Ishikawa (cell line): ENCODE results near the gene ACVR1.

Source experiments
- CEBPB ChIP-seq: IDR thresholded peaks from 2 replicates; pipeline ENCODE4 v1.6.1; 2012
- CREB1 ChIP-seq: IDR thresholded peaks from 2 replicates; pipeline ENCODE4 v1.6.1; 2012; ENCODE audit warnings: low read depth
- EGR1 ChIP-seq: IDR thresholded peaks from 2 replicates; pipeline ENCODE4 v1.6.1; 2012
- EP300 ChIP-seq: IDR thresholded peaks from 2 replicates; pipeline ENCODE4 v1.6.1; 2012; ENCODE audit warnings: borderline replicate concordance
- FOXM1 ChIP-seq: IDR thresholded peaks from 2 replicates; pipeline ENCODE4 v1.6.1; 2012; ENCODE audit warnings: low read depth, borderline replicate concordance
- NFIC ChIP-seq: IDR thresholded peaks from 2 replicates; pipeline ENCODE4 v1.6.1; 2012
- RAD21 ChIP-seq: IDR thresholded peaks from 2 replicates; pipeline ENCODE4 v1.6.1; 2012; ENCODE audit warnings: low read depth
- TAF1 ChIP-seq: IDR thresholded peaks from 2 replicates; pipeline ENCODE4 v1.6.1; 2012; ENCODE audit warnings: low read depth, mild to moderate bottlenecking
- TCF12 ChIP-seq: IDR thresholded peaks from 2 replicates; pipeline ENCODE4 v1.6.1; 2012; ENCODE audit warnings: low read depth
- TEAD4 ChIP-seq: IDR thresholded peaks from 2 replicates; pipeline ENCODE4 v1.6.1; 2012
- YY1 ChIP-seq: IDR thresholded peaks from 2 replicates; pipeline ENCODE4 v1.6.1; 2012; ENCODE audit warnings: low read depth
- ZBTB7A ChIP-seq: IDR thresholded peaks from 2 replicates; pipeline ENCODE4 v1.6.1; 2012; ENCODE audit warnings: low read depth
- TF ChIP-seq, protein P1 (sequence below): IDR thresholded peaks from 2 replicates; pipeline ENCODE4 v1.6.1; 2012
- TF ChIP-seq, protein P2 (sequence below): IDR thresholded peaks from 2 replicates; pipeline ENCODE4 v1.6.1; 2012
- TF ChIP-seq, protein P3 (sequence below): IDR thresholded peaks from 2 replicates; pipeline ENCODE4 v1.6.1; 2012; ENCODE audit warnings: low read depth, mild to moderate bottlenecking

ACVR1 gene

GRCh38 chr2:157891643-157892041 is 15.5 kb upstream of the ACVR1 start:
- no peak for TF ChIP-seq YY1
- TF ChIP-seq EP300: no peak
- no peak for TF ChIP-seq TCF12
- TF ChIP-seq, protein P1, sequence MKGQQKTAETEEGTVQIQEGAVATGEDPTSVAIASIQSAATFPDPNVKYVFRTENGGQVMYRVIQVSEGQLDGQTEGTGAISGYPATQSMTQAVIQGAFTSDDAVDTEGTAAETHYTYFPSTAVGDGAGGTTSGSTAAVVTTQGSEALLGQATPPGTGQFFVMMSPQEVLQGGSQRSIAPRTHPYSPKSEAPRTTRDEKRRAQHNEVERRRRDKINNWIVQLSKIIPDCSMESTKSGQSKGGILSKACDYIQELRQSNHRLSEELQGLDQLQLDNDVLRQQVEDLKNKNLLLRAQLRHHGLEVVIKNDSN: no peak
- TF ChIP-seq RAD21: no peak
- no peak for TF ChIP-seq CEBPB

DNA sequence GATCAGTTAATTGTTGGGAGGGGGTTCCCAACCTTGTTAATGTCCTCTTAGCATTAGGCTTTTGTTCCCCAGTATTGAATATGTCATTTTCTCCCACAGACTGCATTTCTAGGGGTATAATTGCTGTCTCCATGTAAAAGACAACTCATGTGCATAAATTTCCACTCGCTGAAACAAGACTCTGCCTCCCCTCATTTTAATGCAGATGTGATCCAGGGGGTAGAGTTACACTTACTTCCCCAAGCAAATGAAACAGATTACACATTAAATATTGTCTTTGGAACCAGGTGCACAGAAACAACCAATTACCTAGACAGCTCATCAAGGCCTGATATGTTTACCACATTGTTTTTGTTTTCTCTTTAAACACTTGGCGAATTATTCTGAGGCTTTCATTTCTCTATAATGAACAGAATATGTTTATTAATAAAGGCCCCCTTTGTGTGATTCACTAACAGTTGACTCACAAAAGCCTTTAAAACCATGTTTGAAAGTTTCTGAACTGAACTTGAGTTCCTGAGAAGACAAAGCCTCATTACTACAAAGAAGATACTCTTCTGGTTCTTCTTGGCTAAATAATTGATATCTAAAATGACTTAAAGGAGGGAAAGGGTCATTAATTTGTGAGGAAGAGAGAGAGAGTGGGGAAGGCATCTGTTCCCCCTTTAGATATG is 15.0 kb upstream of the ACVR1 start:
- TF ChIP-seq, protein P2, sequence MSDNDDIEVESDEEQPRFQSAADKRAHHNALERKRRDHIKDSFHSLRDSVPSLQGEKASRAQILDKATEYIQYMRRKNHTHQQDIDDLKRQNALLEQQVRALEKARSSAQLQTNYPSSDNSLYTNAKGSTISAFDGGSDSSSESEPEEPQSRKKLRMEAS: no peak
- TF ChIP-seq TEAD4 (no peak), EP300 (no peak), CEBPB (no peak), FOXM1 (no peak), TAF1 (no peak), YY1 (no peak), CREB1 (no peak), NFIC (no peak), TCF12 (no peak), ZBTB7A (no peak), EGR1 (no peak), RAD21 (no peak)
- TF ChIP-seq, protein P1: no peak
- TF ChIP-seq, protein P3, sequence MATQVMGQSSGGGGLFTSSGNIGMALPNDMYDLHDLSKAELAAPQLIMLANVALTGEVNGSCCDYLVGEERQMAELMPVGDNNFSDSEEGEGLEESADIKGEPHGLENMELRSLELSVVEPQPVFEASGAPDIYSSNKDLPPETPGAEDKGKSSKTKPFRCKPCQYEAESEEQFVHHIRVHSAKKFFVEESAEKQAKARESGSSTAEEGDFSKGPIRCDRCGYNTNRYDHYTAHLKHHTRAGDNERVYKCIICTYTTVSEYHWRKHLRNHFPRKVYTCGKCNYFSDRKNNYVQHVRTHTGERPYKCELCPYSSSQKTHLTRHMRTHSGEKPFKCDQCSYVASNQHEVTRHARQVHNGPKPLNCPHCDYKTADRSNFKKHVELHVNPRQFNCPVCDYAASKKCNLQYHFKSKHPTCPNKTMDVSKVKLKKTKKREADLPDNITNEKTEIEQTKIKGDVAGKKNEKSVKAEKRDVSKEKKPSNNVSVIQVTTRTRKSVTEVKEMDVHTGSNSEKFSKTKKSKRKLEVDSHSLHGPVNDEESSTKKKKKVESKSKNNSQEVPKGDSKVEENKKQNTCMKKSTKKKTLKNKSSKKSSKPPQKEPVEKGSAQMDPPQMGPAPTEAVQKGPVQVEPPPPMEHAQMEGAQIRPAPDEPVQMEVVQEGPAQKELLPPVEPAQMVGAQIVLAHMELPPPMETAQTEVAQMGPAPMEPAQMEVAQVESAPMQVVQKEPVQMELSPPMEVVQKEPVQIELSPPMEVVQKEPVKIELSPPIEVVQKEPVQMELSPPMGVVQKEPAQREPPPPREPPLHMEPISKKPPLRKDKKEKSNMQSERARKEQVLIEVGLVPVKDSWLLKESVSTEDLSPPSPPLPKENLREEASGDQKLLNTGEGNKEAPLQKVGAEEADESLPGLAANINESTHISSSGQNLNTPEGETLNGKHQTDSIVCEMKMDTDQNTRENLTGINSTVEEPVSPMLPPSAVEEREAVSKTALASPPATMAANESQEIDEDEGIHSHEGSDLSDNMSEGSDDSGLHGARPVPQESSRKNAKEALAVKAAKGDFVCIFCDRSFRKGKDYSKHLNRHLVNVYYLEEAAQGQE: no peak

DNA sequence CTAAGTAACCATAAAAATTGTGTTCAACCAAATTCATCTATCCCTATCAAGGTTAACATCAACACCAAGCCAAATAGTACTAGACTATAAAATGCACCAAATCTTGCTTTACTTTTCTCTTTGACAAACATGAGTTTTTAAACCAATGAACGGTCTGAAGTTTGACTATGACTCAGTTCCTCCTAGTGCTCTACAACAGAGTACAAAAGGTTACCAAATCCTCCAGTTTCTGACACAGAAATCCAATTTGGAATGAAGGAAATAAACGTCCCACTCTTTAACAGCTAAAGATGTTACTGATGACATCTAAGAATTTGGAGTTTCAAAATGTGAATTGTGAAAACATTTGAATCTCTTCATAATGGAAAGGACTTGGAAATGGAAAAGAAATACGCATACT is 11.8 kb upstream of the ACVR1 start:
- TF ChIP-seq, protein P3: no peak
- no peak for TF ChIP-seq RAD21
- no peak for TF ChIP-seq YY1
- TF ChIP-seq, protein P2: no peak
- TF ChIP-seq NFIC: no peak
- TF ChIP-seq TAF1: no peak
- TF ChIP-seq EP300: no peak
- no peak for TF ChIP-seq EGR1
- TF ChIP-seq CEBPB: no peak
- TF ChIP-seq TEAD4: no peak
- TF ChIP-seq FOXM1: no peak
- TF ChIP-seq TCF12: no peak
- TF ChIP-seq ZBTB7A: no peak
- TF ChIP-seq, protein P1: no peak
- no peak for TF ChIP-seq CREB1

GRCh38 chr2:157880927-157881326 is 4.8 kb upstream of the ACVR1 start:
- no peak for TF ChIP-seq ZBTB7A
- no peak for TF ChIP-seq YY1
- TF ChIP-seq TAF1: no peak
- no peak for TF ChIP-seq FOXM1
- no peak for TF ChIP-seq EGR1
- TF ChIP-seq NFIC: no peak
- TF ChIP-seq EP300: no peak
- TF ChIP-seq, protein P3: no peak
- no peak for TF ChIP-seq TCF12
- TF ChIP-seq, protein P1: no peak
- TF ChIP-seq RAD21: no peak
- TF ChIP-seq CEBPB: no peak
- TF ChIP-seq, protein P2: no peak
- TF ChIP-seq TEAD4: no peak
- TF ChIP-seq CREB1: no peak
